GM19240 (cell line): ENCODE results near the gene GNAS.
A peak's percentile ranks its signal among the peaks of the same experiment; 100 is the strongest.

ENCODE experiments used
- DNase-seq: peaks from one replicate; pipeline ENCODE4 v3.0.0; 2011; ENCODE audit warnings: low spot score; ENCODE audit not compliant: insufficient read length

GNAS gene

GRCh38 chr20:58853976-58854637 lies 1.6 kb downstream of the GNAS start:
- no peak for DNase-seq

- DNase-seq, result no peak
These were observed 2.3 kb downstream of the GNAS start for GRCh38 chr20:58854638-58855471.

- DNase-seq, result no peak
These were observed 3.2 kb downstream of the GNAS start for GRCh38 chr20:58855506-58856389.

GRCh38 chr20:58863044-58863790 lies 10.7 kb downstream of the GNAS start:
- no peak for DNase-seq

- DNase-seq, result no peak
These were observed 11.8 kb downstream of the GNAS start for GRCh38 chr20:58864346-58864745.

- DNase-seq, result no peak
These were observed 13.3 kb downstream of the GNAS start for GRCh38 chr20:58865843-58866242.

- DNase-seq, result no peak
These were observed 14.7 kb downstream of the GNAS start for GRCh38 chr20:58867211-58867610.

GRCh38 chr20:58868795-58869194 lies 16.3 kb downstream of the GNAS start:
- no peak for DNase-seq

- DNase-seq, result no peak
These were observed 17.2 kb downstream of the GNAS start for GRCh38 chr20:58869662-58870227.

GRCh38 chr20:58870293-58871014 lies 17.9 kb downstream of the GNAS start:
- DNase-seq, result peak; percentile 54

- DNase-seq, result no peak
These were observed 19.1 kb downstream of the GNAS start for GRCh38 chr20:58871533-58872102.

- no peak for DNase-seq
These were observed 22.0 kb downstream of the GNAS start for GRCh38 chr20:58874469-58874868.

- no peak for DNase-seq
These were observed 22.6 kb downstream of the GNAS start for GRCh38 chr20:58875111-58875510.

- no peak for DNase-seq
These were observed 23.1 kb downstream of the GNAS start for GRCh38 chr20:58875541-58876134.

- no peak for DNase-seq
These were observed 23.9 kb downstream of the GNAS start for GRCh38 chr20:58876437-58876836.

- no peak for DNase-seq
These were observed 24.8 kb downstream of the GNAS start for GRCh38 chr20:58877050-58877975.

- DNase-seq, result no peak
These were observed 25.5 kb downstream of the GNAS start for GRCh38 chr20:58877976-58878360.

GRCh38 chr20:58878399-58878798 lies 25.9 kb downstream of the GNAS start:
- no peak for DNase-seq
